GM18502 (cell line): Measurements from ENCODE around the gene PLA2G6.
A peak's percentile ranks its signal among the peaks of the same experiment; 100 is the strongest.

Source experiments
- ATAC-seq: cut with Tn5 transposase; IDR thresholded peaks from one replicate; pipeline ENCODE4 v1.9.1; 2021; ENCODE audit warnings: mild to moderate bottlenecking; ENCODE audit not compliant: unreplicated experiment, poor library complexity

Gene PLA2G6

DNA sequence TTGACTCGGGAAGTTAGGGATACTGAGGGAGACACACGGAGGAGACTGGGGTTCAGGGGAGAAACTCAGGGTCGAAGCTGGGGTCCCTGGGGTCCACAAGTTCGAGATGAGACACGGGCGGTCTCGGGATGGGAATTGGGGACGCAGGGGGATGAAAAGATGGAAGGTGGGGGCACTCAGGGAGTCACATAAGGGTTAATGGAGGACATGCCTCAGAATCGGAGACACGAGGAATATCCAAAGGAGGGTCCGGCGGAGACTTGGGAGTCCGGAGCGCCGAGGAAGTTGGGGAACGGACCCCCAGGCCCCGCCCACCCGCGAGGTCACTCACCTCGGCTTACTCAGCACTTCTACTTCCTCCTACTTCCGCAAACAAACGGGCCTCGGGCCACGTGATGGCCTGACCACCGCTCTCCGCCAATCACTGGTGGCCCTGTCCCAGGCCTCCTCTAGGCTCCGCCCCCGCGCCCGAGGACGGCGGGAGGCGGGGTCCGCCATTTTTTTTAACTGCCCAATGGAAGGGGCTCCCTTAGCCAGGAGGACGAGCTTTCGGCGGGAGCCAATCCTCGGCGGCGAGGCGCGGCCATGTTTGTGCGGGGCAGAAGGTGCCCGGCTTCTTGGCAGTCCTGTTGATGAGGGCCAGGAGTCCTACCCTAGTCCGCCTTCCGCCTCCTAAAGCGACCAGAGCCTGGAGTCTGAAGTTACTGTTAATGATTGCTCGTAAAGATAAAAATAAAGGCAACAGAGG, at the start of gene PLA2G6:
TSS of gene PLA2G6 (minus strand) at position 378 of the 748 bp plus-strand sequence. CDS start 12,404 bp downstream, outside the sequence.
- peak; percentile 90 for ATAC-seq

DNA sequence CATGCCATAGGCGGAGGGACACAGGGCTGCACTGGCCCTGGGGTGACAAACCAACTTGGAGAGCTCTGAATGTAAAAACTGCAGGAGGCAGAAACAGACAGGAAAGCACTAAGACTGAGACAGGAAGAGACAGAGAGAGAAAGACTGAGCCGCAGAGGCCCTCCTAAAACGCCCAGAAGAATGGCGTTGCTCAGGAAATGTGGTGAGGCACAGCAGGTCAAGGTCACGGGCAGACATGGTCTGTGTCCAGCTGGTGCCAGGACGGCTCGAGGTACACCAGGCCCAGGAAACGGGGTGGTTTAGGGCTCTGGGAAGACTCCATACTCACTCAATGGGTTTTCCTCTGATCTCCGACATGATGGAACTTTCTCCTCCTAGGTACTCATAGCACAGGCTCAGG, 49.3 kb upstream of the PLA2G6 start:
- ATAC-seq = no peak

DNA sequence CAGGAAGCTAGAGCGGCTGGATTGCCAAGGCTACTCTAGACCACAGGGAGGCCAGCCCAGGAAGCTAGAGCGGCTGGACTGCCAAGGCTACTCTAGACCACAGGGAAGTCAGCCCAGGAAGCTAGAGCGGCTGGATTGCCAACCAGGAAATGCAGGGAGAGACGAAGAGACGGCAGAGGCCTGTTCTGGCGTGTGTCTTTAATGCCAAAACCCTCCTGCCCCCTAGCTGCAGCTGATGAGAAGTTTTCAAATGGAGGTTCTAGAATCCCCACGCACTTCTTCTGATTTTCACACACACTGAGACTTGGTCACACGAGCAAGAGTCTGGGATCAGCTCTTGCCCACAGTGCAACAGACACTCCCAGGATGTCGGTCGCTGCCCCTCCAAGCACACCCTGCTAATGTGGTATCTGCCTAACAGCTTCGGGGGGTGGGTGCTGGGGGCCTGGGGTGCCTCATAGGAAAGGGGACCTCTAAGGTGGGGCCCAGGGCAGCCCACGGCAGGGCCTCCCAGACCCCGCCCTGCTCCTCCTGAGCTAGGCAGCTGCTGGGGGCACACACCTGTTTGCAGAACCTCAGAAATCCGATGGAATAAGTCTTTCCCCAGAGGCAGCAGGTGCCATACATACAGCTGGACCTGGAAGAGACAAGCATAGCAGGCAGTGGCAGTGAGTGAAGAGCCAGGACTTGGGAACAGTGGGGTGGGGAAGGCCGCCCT, 48.6 kb upstream of the PLA2G6 start:
- ATAC-seq = no peak

GRCh38 chr22:38228873-38229740, 47.5 kb upstream of the PLA2G6 start:
- ATAC-seq = no peak

- no peak for ATAC-seq
These were observed 46.8 kb upstream of the PLA2G6 start for GRCh38 chr22:38228326-38228872.

GRCh38 chr22:38226853-38227649, 45.4 kb upstream of the PLA2G6 start:
- no peak for ATAC-seq

GRCh38 chr22:38223289-38223960, 41.8 kb upstream of the PLA2G6 start:
- ATAC-seq = no peak

- ATAC-seq = no peak
These were observed 41.1 kb upstream of the PLA2G6 start for GRCh38 chr22:38222797-38223119.

- ATAC-seq = no peak
These were observed 40.5 kb upstream of the PLA2G6 start for GRCh38 chr22:38221908-38222796.

DNA sequence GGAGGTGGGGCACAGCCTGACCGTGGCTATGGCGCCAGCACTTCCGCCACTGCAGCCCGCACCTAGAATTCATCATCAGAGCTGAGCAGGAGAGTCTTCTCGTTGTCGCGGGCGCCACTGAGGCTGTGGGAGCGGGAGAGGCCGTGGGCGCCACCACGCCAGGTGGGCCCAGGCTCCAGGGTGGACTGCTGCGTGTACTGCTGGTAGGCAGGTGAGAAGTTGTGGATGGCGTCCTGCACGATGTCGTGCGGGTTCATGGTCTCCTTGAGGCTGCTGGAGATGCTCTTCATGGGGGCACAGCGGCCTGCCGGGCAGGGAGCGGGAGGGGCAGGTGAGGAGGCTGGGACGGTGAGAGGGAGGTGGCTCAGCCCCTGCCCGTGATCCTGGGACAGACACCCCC, 39.8 kb upstream of the PLA2G6 start:
- no peak for ATAC-seq

- ATAC-seq = no peak
These were observed 39.2 kb upstream of the PLA2G6 start for GRCh38 chr22:38220653-38221386.

- ATAC-seq = no peak
These were observed 38.5 kb upstream of the PLA2G6 start for GRCh38 chr22:38220163-38220562.

DNA sequence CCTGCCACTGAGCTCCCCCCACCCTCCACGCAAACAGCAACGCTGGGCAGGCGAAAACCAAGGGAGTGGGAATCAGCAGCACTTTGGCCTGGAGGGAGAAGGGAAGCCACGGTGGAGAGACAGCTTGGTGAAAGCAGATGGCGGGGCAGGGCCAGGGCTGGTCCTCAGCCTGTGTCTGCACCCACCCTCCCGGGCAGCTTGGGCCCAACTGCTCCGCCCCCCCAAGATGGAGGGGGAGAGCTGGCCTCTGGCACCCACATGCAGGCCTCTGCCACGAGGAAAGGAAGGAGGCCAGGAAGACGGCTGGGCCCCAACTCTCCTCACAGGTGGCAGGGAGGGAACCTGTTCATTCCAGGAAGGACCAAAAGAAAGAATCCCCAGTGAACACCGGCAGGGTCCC, 38.0 kb upstream of the PLA2G6 start:
- no peak for ATAC-seq

- ATAC-seq = no peak
These were observed 37.3 kb upstream of the PLA2G6 start for GRCh38 chr22:38218661-38219622.

DNA sequence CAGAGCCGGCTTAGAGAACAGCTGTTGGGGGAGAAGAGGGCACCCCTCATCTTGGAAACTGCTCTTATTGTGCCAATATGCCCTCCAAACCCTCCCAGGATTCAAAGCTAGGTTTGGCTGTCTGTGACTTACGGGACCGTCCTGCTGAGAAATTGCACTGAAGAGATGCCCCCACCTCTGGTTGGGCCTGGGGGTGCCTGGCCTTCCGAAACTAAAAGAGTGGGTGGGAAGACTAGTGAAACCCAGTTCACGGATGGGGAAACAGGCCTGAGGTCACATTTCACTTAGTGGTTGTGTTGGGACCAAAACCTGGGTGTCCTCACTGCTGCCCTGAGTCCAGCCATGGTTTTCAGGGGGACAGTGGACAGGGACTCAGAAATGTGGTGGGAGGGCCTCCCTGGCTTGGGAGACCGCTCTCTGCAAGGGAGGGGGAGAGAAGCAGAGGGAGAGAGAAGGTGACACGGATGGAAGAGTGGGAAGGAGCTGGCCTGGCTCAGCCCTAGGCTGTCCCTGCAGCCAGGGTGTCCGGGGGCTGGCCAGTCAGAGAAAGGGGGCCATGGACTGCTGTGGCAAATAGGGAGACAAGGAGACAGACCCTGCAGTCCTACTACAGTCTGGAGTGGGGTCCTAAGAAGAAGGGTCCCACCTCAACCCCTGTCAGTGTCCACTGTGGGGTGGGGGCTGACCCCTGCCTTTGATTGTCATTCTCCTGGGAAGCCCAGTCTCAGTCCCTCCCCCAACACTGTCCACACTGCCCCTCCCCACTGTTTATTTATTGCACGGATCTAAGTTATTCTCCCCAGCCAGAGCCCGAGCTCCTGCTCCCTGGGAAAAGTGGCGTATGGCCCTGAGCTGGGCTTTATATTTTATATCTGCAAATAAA, 33.8 kb upstream of the PLA2G6 start:
- ATAC-seq = no peak
